CD4-positive, alpha-beta T cell treated with Interleukin-4 for 4 hours (primary cell): ENCODE data around the gene TPRKB.
"Not testable (repeated sequence)": the region's sequence is repeated elsewhere in the genome, so short reads cannot be mapped to it uniquely, and the experiment has no call there.

ENCODE experiments used
- DNase-seq: peaks from one replicate; pipeline ENCODE4 v3.0.0-alpha.2; 2020

The TPRKB gene

DNA sequence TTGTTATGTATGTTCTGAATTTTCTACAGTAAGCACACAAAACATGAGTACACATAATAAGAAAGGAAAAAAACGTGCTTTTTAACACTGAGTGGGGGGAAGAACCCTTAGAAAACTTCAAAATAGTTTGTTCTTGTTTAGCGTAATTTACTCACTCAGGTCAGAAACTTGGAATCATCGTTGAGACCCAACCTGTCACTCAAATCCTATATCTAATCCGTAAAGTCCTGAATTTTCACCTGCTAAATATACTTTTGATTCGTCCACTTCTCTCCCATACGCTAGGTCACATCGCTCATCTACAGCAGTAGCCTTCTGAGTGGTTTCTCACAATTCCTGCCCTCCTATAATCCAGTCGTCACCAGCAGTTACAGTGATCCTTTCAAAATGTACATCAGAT is 767 bp downstream of the TPRKB start:
- no peak for DNase-seq

DNA sequence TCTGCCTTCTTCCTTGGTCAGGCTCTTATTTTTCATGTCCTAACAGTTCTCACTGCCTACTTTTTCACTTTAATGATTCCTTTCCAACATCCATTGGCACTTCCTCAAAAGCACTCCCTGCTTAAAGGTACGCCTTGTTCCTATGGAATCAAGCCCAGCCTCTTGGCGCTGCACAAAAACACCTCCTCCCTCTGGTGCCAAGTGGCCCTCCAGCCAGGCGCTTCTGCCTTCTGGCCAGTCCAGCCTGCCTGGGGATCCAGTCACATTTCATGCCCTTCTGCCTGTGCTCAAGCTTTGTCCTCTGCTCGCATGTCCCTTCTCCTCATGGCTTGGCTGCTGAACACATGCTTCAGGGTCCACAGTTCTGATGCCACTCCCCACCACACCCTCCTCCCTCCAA is 6.3 kb downstream of the TPRKB start:
- no peak for DNase-seq

DNA sequence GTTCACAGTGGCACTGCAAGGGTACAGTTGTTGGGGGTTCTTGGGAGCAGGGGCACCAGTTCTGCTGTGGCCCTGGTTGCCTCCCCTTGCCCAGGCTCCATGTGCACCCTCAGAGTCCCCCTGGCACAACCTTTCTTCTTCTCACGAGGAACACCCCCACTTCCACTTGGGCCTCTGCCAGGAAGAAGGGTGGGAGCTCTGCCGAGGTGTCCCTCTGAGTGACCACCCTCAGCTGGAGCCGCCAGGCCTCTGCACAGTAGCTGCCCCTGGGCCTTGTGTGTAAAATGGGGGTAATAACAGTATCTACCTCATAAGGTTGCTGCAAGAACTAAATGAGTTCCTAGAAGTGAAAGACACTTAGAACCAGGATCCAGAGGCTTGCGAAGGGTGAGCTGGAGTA is 8.4 kb downstream of the TPRKB start:
- DNase-seq = no peak

DNA sequence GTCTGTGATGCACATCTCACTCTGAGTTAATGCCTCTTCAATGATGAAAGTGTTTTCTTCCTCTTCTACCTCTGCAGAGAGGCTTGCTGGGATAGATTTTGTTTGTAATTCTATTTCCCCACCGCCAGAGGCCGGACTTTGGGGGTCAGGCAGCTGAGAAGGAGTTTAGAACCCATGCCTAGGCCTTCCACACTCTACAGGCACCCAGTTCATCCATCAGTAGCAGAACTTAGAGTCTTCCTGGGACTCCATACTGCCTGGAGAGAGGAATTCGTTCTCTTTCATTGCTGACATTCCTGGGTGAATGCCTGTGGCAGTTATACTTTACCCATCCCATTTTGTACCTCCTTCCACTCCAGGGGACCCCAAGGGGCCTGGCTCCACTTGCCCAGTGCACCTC is 9.1 kb downstream of the TPRKB start:
- no peak for DNase-seq

DNA sequence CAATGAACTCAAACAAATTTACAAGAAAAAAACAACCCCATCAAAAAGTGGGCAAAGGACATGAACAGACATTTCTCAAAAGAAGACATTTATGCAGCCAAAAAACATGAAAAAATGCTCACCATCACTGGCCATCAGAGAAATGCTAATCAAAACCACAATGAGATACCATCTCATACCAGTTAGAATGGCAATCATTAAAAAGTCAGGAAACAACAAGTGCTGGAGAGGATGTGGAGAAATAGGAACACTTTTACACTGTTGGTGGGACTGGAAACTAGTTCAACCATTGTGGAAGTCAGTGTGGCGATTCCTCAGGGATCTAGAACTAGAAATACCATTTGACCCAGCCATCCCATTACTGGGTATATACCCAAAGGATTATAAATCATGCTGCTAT is 10.5 kb downstream of the TPRKB start:
- not testable (repeated sequence) for DNase-seq

DNA sequence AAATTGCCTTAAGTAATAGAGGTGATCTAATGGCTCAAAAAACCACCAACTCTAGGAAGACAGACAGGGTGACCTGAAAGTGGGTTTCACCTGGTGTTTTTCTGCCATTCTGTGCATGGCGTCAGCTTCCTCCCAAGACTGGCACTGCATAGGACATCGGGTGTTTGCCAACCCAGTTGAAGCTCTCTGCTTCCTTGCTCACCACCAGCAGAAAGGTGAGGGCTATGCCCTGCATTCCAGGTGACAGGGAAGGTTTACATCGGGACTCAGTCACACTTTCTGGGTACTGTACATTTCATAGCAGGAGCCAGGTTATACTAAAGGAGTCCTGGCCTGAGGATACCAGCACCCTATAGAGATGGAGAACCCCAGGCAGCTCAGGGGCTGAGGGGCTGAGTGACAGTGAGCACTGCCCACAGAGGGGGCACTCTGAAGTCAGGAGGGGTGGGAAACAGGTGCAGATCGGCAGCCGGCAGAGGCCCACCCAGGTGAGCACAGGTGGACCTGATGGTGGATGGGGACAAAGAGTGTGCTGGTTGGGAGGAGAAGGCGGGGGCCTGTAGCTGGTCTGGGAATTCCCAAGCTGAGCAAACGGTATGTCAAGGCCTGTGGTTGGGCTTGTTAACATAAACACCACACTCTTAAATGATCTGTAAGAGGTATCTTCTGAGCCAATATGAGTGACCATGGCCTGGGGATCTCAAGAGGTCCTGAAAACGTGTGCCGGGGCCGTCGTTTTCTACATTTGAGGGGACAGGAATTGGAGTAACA is 18.1 kb downstream of the TPRKB start:
- DNase-seq = no peak

DNA sequence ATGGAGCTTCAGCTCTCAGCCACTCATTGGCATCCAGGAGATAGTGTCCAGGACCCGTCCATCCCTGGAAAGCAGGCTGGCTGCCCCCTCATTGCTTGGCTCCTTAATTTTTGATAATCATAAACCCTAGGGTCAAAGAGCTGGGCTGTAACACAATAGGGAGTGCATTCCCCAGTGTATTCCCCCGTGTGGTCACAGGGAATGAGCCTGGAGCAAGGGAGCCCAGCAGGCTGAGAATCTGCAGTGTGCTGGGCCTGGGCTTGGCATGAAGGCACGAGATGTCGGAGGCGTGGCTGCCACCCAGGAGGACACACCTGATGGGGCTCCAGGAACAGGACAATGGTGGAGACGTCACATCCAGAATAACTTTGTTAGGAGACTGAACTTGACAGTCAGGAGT is 18.7 kb downstream of the TPRKB start:
- no peak for DNase-seq

DNA sequence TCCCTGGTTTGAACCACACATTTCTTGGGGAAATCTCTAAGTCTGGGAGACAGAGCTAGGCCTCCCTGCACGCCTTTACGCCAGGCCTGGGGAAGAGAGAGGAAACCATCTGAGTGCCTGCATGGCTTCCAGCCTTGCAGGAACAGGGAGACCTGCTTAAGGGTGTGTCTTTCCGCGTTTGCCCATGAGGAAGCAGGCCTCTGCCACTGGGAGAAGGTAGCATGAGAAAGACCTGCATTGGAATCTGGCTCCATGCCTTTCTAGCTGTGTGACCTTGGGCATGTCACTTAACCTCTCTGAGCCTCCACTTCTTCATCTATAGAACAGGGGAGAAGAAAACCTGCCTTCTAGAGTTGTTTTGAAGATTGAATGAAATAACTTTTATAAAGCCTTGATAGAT is 19.4 kb downstream of the TPRKB start:
- not testable (repeated sequence) for DNase-seq

DNA sequence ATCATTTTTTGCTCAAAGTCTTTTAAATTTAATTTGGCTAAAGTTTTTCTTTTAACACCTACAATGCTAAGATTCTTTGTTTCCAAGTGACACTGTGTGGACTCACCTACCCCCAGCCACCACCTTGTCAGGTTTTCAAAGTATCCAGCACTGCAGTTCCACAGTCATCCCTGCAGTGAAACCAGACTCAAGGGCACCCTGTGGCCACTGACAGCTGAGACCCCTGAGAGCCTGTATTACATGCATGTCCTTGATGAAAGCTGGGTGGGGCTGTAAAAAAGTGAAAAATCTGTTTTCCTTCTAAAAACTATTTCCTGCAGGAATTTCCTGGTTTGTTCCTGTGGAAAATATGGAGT is 19.9 kb downstream of the TPRKB start:
- no peak for DNase-seq

DNA sequence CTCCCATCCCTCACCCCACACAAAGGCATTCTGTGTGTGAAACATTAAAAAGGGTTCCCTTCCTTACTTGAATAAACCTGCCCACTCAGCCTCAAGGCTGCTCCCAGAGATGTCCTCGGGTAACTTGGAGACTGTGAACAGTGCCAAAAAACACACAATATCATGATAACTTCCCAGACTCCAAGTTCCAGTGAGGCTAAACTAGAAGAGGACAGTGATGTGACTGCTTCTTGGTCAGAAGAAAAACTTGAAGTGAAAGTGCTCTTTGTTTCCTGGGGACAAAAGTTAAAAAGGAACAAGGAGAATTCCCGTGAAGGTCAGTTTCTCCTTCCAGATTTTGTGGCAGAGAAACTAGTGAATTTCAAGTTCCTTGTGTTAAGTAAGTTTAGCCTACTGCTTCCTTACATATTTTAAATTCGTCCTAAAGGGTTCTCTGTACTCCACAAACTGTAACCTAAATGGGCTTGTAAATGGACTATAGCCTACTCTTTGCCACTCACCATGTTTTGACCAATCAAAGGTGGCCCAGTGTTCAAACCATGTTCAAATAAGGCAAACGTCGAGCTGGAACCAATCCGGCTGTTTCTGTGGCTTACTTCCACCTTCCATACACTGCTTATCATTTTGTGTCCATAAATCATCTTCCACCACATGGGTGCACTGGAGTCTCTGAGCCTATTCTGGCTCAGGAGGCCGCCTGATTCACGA is 20.4 kb downstream of the TPRKB start:
- DNase-seq = no peak

DNA sequence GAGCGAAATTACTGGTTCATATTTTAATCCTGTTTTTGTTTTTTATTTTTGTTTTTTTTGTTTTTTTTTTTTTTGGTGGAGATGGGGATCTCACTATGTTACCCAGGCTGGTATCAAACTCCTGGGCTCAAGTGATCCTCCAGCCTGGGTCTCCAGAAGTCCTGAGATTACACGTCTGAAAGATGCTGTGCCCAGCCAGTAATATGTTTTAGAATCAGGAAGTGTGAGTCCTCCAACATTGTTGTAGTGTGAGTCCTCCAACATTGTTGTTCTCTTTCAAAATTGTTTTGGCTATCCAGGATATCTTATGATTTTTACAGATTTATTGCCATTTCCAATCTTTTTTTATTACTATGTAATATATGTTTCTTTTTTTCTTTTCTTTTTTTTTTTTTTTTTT is 23.1 kb downstream of the TPRKB start:
- no peak for DNase-seq

DNA sequence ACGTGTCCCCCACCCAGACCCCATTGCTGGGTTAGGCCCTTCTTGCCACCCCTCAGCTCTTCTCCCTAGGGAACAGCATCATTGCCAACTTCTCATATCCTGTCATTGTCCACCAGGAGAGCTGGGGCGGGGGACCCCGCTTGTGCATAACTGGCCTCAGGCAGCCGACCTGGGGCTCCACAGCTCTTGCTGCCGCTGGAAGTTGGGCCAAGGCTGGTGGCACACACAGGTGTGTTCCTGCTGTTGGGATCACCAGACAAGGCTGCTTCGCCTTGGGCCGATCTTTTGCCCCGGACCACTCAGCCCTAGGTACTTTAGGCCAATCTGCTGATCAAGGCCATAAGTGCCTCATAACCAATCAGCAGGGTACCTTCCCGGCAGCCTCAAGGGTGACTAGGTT is 28.6 kb downstream of the TPRKB start:
- no peak for DNase-seq

DNA sequence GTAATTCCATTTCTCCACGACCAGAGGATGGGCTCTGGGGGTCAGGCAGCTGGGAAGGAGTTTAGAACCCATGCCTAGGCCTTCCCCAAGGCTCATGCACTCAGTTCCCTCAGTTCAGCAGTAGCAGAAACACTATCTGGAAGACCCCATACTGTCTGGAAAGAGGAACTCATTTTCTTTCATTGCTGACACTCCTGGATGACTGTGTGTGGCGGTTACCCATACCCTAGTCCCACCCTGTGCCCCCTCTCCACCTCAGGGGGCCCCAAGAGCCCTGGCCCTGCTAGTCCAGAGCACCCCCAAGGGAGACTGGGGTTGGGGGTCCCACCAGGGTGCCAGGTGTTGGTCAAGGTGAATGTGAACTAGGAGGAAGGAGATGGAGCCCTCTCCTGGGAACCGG is 29.5 kb downstream of the TPRKB start:
- DNase-seq = no peak

DNA sequence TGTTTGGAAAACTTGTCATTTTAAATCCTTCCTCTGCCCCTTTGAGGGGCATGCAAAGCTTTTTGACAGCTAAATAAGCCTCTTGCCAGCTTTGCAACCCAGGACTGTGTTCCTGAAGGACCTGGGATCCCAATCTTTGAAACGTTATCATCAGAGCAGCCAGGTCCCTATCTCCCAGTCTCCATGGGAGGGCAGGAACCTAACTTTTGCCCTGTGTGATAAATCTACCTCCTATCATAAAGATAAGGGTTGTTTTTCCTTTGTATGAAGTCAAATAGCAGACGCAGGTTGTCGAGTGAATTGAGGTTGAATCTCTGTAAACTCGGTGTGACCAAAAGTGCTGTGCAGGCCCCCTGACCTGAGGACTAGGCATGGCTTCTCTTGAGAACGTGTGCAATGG is 30.1 kb downstream of the TPRKB start:
- DNase-seq = no peak

DNA sequence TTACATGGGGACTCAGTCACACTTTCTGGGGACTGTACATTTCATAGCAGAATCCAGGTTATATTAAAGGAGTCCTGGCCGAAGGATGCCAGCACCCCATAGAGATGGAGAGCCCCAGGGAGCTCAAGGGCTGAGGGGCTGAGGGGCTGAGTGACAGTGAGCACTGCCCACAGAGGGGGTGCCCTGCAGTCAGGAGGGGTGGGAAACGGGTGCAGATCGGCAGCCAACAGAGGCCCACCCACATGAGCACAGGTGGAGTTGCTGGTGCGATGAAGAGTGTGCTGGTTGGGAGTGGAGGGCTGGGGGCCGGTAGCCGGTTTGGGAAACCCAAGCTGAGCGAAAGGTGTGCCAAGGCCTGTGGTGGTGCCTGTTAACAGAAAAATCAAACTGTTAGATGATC is 32.1 kb downstream of the TPRKB start:
- DNase-seq = no peak

DNA sequence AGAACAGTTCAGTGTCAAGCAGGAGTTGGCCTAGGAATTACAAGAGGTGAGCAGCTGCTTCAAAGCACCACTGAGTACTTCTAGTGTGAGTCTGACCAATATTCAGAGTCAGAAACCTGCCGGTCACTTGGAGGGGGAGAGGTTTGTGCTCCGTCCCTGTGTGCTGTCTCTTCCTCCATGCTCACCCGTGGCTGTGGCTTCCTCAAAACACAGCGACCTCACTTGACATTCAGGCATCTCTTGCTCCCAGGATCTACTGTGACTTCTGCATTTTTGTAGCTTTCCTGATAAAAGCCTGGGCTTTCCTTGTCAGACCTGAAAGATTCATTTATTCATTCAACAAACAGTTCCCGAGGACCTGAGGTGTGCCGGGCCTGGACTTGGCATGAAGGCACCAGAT is 32.9 kb downstream of the TPRKB start:
- no peak for DNase-seq

DNA sequence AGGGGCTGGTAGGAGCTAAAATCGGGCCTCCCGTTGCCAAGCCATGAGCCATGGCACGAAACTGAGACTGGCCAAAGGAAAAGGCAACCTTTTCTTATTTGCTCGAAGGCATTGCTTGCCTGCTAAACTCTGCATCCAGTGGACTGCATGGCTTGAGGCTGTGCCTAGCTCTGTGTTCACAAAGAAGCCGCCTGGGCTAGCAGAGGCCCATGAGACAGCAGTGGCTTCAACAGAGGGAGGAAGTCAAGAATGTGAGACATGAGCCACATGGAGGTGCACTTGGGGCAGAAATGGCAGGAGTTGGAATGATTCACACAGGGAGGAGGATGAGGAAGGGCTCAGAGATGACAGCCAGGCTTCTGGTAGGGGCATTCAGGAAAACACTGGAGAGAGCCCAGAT is 33.5 kb downstream of the TPRKB start:
- DNase-seq = no peak

DNA sequence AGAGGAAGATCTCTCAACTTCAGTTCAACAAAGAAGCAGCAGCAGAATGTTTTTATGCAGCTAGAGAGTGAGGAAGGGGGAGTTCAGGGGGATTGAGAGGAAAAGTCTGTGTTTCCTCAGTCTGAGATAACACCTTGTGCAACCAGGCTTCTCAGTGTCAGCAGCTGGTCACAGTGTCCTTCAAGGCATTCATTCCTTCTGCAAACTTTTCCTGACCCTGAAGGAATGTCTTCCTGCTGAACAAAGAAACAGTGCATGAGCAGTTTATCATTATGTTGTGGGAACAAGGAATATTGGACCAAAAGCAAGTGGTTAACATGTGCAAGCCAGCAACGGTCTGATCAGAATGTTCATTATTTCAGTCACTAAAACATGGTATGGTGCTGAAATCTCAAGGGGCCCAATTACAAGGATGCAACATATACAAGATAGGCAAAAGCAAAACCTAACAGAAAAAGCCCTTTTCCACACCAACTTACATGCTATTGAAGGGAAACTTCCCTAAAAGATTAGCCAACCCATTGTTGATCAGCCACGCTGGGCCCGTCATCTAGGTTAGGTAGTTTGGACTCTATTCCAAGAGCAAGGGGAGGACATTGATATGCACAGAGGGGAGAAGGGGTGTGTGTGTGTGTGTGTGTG is 34.2 kb downstream of the TPRKB start:
- not testable (repeated sequence) for DNase-seq

DNA sequence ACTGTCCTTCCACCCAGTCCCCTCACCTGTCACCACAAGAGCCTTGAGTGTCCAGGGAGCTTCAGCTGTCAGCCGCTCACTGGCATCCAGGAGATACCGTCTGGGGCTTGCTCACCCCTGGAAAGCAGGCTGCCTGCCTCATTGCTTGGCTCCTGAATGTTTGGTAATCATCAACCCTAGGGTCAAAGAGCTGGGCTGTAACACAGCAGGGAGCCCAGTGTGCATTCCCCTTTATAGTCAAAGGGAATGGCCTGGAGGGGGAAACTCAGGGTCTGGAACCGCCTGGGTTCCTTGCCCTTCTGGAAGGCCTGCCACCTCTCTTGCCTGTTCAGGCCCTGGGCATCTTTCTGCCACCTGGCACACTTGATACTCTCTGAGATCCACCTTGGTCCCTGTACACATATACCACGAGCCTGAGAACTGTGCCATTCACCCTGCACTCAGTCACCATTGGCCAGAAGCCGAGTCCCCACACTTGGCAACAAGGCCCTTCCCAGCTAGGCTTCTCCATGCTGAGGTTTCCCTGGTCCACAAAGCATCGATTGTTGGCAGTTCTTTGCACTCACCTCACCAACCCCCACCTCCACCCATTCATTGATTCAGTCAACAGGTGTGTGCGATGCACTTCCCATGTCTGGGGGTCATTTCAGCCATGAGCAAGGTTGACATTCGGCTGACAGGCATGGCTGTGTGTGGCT is 35.0 kb downstream of the TPRKB start:
- no peak for DNase-seq

DNA sequence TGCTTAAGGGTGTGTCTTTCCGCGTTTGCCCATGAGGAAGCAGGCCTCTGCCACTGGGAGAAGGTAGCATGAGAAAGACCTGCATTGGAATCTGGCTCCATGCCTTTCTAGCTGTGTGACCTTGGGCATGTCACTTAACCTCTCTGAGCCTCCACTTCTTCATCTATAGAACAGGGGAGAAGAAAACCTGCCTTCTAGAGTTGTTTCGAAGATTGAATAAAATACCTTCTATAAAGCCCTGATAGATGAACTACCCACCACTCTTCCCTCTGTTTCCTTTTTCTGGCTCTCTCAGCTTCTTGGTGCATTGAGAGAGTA is 35.7 kb downstream of the TPRKB start:
- not testable (repeated sequence) for DNase-seq

DNA sequence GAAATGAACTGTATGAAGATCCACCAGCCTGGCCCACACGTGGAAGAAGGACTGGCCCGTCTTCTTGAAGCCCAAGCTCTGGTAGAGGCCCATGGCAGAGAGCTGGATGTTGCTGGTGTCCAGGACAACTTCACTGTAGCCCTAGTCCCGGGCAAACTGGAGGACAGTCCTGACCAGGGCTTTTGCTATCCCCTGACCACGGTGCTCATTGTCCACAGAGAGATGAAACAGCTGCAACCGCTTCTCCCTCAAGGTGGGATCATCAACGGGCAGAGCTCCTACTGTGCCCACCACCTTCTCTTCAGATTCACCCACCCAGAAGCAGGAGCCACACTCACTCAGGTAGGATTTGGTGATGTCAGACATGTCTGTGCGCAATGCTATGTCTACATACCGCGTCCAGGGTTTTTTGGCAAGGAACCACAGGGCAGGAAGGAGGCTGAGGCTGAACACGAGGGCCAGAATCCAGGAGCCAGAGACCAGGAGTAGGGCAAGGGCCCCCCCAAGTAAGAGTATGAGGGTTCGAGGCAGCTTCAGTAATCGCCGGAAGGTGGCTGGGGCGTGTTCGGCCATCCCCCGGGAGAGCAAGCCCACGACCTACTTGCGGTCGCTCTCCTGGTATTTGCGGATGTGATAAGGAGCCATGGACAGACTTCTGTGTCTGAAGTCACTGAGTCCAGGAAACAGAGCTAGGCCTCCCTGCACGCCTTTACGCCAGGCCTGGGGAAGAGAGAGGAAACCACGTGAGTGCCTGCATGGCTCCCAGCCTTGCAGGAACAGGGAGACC is 36.3 kb downstream of the TPRKB start:
- DNase-seq = no peak

DNA sequence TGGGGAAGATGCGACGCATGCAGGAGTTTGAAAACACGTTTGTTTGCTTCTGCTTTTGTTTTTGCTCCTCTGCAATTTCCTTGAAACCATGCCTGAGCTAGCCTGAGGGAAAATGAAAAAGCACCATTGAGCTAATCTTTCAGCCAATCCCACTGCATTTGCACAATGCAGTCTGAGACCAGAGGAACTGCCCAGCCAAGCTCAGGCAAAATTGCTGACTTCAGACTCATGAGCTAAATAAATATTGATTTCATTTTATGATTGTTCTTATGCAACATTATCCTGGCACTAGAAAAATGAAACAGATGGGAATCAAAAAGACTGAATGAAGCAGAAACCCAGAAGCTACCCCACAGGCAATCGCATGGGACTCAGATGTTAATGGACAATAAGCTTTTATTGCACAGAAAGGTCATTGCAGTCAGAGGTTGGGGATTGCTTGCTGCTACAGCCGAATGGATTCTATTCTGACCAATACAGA is 37.0 kb downstream of the TPRKB start:
- no peak for DNase-seq

DNA sequence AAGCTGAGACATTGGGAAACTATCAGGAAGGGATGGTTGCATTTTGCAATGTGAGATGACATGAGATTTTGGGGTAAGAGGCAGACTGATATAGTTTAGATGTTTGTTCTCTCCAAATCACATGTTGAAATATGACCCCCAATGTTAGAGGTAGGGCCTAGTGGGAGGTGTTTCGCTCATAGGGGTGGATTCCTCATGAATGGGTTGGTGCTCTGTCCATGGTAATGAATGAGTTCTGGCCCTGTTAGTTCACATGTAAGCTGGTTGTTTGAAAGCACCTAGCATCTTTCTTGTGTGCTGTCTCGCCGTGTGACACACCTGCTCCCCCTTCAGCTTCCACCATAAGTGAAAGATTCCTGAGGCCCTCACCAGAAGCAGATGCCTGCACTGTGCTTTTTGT is 37.7 kb downstream of the TPRKB start:
- no peak for DNase-seq
